Immature natural killer cell (primary cell): Measurements from ENCODE around the gene ERBB2. TPM values are rescaled to one million over a fixed set of nuclear protein-coding genes. Genes with fewer than 3 reads are reported as not detected.

Experiments used
- DNase-seq, 3 donors: peaks; one replicate each; pipeline ENCODE4 v3.0.0; 2022; ENCODE audit warnings: mixed read lengths in 1 of 3
- H3K27ac Mint-ChIP-seq, 6 donors: one replicate each; pipeline ENCODE4 v1.8.0; 2020; ENCODE audit warnings: mixed read lengths in 6 of 6, mild to moderate bottlenecking in 5 of 6, inconsistent platforms in 4 of 6, moderate library complexity in 3 of 6
- H3K27me3 Mint-ChIP-seq, 3 donors: one replicate each; pipeline ENCODE4 v1.8.0; 2020 to 2021; ENCODE audit warnings: low read depth in 3 of 3, mild to moderate bottlenecking in 3 of 3, mixed read lengths in 3 of 3, moderate library complexity in 3 of 3, inconsistent platforms in 1 of 3
- H3K36me3 Mint-ChIP-seq, 3 donors: one replicate each; pipeline ENCODE4 v1.8.0; 2020; ENCODE audit warnings: mixed read lengths in 3 of 3, inconsistent platforms in 2 of 3, mild to moderate bottlenecking in 2 of 3
- H3K4me1 Mint-ChIP-seq, 2 donors: one replicate each; pipeline ENCODE4 v1.8.0; 2020; ENCODE audit warnings: inconsistent platforms in 2 of 2, mild to moderate bottlenecking in 2 of 2, mixed read lengths in 2 of 2, moderate library complexity in 1 of 2
- H3K4me3 Mint-ChIP-seq, 5 donors: one replicate each; pipeline ENCODE4 v1.8.0; 2020; ENCODE audit warnings: mild to moderate bottlenecking in 5 of 5, mixed read lengths in 5 of 5, inconsistent platforms in 3 of 5, moderate library complexity in 3 of 5
- H3K9me3 Mint-ChIP-seq, 6 donors: one replicate each; pipeline ENCODE4 v1.8.0; 2020; ENCODE audit warnings: mild to moderate bottlenecking in 6 of 6, mixed read lengths in 6 of 6, inconsistent platforms in 4 of 6, moderate library complexity in 3 of 6
- polyA plus RNA-seq, 3 donors: library from polyadenylated mRNA; unstranded; fragments of 300-500 nt; fragmentation: Illumina TruSeq; gene quantifications; one replicate each; pipeline ENCODE4 v1.2.3, GENCODE V29; 2021

The ERBB2 gene
- polyA plus RNA-seq, 3 donors from 2014 or later: 14.5 to 49.2 (median 25.2) TPM

DNA sequence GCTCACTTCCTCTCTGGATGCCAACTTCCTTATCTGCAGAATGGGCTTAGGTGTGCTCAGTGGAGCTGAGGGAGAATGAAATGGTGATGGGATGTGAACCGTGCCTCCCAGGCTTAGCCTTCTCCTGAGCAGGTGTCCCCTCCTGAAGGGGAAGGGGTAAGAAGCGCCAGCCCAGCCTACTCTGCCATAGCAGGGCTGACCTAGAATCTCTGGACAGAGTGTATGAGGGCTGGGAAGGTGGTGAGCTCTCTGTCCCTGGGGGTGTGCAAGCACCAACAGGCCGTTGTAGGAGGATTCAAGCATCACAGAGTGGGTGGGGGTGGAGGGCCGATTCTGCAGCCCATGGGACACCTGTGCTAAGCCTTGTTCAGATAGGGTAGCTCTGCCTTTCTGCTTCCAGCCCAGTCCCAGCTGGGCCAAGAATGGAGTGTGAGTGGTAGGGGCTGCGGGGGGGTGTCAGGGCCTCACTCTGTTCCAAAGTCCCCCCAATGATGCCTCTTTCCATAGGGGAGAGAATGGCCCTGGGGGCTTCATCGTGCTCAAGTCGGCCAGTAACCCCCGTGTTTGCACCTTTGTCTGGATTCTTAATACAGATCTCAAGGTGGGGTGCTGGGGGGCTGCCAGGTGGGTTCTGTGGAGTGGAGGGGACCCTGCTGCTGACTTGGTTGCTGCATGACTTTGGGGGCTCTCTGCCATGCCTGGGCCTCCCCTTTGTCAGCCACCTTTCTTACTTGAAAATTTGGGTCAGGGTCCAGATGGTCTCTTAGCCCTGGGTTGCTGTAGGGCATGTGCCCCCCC is 37.9 kb upstream of the ERBB2 start:
- peaks cover 0 to 2% of the 10 kb centered on the region in 2 donors for H3K4me1 Mint-ChIP-seq
- H3K4me3 Mint-ChIP-seq: no peak overlapping the region
- no peak overlapping the region for H3K27ac Mint-ChIP-seq
- H3K27me3 Mint-ChIP-seq: peaks cover 1 to 7% (median 2%) of the 10 kb centered on the region in 3 donors
- no peaks in the 10 kb centered on the region for H3K9me3 Mint-ChIP-seq
- peaks cover 0 to 8% (median 3%) of the 10 kb centered on the region in 3 donors for H3K36me3 Mint-ChIP-seq
- no peak for DNase-seq

DNA sequence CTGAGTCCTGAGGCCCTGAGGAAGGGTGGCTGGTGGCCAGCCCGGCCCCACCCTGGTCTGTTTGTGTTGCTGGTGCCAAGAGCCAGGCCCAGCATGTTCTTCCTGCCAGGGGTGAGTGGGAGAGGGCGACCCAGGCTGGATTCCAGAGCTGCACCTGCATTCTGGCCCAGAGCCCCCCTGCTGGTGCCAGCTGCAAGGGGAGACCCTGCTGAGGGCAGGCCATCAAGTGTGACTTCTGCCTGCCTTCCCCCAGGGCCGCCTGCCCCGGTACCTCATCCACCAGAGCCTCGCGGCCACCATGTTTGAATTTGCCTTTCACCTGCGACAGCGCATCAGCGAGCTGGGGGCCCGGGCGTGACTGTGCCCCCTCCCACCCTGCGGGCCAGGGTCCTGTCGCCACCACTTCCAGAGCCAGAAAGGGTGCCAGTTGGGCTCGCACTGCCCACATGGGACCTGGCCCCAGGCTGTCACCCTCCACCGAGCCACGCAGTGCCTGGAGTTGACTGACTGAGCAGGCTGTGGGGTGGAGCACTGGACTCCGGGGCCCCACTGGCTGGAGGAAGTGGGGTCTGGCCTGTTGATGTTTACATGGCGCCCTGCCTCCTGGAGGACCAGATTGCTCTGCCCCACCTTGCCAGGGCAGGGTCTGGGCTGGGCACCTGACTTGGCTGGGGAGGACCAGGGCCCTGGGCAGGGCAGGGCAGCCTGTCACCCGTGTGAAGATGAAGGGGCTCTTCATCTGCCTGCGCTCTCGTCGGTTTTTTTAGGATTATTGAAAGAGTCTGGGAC is 37.1 kb upstream of the ERBB2 start:
- peaks cover 0 to 8% (median 3%) of the 10 kb centered on the region in 3 donors for H3K36me3 Mint-ChIP-seq
- H3K4me1 Mint-ChIP-seq: peaks cover 0 to 2% of the 10 kb centered on the region in 2 donors
- DNase-seq: no peak
- H3K27me3 Mint-ChIP-seq: peaks cover 1 to 7% (median 2%) of the 10 kb centered on the region in 3 donors
- no peak overlapping the region for H3K27ac Mint-ChIP-seq
- H3K9me3 Mint-ChIP-seq: no peaks in the 10 kb centered on the region
- H3K4me3 Mint-ChIP-seq: no peak overlapping the region

DNA sequence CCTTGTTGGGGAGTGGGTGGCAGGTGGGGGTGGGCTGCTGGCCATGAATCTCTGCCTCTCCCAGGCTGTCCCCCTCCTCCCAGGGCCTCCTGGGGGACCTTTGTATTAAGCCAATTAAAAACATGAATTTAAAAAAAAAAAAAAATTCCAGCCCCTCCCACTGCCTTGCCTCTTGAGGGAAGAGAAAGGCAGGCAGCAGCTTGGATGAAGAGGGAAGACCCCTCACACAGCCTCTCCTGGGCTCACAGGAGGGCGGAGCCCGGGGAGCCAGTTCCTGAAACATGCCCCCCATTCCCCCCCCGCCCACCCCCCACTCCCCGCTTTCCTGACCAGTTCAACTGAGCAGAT is 36.5 kb upstream of the ERBB2 start:
- DNase-seq: no peak
- Mint-ChIP-seq H3K36me3 (peaks cover 0 to 8% (median 3%) of the 10 kb centered on the region in 3 donors), H3K4me3 (no peak overlapping the region), H3K4me1 (peaks cover 1 to 2% of the 10 kb centered on the region in 2 donors), H3K27ac (no peak overlapping the region), H3K9me3 (no peaks in the 10 kb centered on the region), H3K27me3 (peaks cover 0 to 7% (median 1%) of the 10 kb centered on the region in 3 donors)

DNA sequence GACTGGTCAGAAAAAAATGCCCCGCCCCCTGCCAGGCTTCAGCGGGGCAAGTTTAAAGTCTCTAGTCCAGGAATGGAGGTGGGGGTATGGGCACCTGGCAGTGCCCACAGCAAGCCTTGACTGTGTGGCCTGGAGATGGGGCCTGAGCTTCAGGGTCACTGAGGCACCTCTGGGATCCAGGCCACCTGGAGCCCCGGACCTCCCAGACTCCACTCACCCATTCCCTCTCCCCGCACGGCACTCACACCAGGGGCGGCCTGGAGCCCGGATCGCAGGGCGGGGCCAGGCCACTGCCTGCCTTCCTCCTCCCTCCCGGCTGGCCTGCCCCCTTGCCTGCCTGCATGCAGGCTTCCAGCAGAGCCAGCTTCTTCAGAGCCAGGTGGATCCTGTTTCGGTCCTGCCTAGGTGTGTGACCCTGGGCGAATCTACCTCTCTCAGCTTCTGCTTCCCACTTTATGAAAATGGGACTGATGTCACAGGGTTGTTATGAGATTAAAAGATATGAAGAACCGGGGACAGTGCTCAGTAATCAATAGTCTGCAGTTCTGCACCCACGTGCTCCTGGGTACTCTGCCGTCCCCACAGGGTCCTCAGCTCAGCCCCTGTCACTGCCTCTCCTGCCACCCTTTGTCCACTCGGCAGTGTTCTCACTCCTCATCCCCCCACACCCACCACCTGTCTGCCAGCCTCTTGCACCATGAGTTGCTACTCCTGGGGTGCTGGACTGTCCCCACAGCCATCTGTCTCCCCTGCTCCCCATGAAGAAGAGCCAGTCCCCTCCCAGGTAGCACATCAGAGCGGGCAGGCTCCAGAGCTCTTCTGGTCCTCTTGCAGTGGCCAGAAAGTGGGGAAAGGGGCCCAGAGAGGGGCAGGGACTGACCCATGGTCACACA is 35.9 kb upstream of the ERBB2 start:
- Mint-ChIP-seq H3K36me3 (peaks cover 0 to 8% (median 3%) of the 10 kb centered on the region in 3 donors), H3K27ac (peak overlapping the region in 2 of 6 donors; percentile 7 to 51), H3K4me1 (peaks cover 7% of the 10 kb centered on the region in 2 donors), H3K4me3 (no peak overlapping the region), H3K27me3 (peaks cover 0 to 7% (median 4%) of the 10 kb centered on the region in 3 donors), H3K9me3 (no peaks in the 10 kb centered on the region)
- DNase-seq: no peak

DNA sequence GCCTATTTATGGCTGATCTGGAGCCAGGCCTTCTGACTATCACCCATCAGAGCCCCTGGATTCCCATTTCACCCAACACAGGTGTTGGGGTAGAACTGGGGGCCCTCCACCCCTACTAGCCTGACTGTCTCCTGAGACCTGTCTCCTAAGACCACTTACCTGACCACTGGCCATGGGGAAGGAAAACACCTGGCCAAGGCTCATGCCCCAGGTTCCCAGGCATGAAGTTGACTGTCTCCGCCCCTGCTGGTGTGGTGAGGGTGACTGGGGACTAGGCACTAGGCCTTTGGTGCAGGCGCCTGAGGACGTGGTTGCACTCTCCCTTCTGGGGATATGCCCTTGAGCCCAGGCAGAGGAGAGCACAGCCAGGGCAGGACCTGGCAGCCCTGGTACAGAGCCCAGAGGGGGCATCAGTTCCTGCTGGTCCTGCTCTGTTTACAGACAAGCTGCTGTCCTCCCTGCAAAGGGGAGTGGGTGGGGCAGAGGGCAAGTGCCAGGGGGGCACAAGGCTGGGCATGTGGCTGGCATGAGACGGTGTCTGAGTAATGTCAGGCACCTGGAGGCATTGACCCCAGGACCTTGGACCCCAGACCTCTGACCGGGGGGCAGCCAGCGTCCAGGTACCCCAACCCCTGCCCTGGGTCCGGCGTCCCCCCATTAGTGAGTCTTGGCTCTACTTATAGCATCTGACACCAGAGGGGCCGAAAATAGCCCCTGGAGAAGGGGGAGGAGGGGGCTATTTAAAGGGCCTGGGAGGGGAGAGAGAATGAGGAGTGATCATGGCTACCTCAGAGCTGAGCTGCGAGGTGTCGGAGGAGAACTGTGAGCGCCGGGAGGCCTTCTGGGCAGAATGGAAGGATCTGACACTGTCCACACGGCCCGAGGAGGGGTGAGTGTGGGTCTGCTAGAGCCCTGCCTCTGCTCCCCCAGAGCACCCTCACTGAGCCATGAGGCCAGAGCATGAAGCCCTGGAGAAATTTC is 35.0 kb upstream of the ERBB2 start, which contains the start of gene TCAP:
Gene TCAP (plus strand): TSS at position 769 of the 981 bp plus-strand sequence. CDS start 11 bp downstream, at position 780.
- Mint-ChIP-seq H3K4me3 (peak within 1 kb of the TSS in 2 of 5 donors; percentile 35 to 53), H3K9me3 (no peaks in the 10 kb centered on the region), H3K36me3 (peaks cover 0 to 8% (median 3%) of the 10 kb centered on the region in 3 donors), H3K27ac (peak within 1 kb of the TSS in 3 of 6 donors; percentile 7 to 36 (median 9)), H3K27me3 (peaks cover 0 to 8% (median 7%) of the 10 kb centered on the region in 3 donors), H3K4me1 (peaks cover 8% of the 10 kb centered on the region in 2 donors)
- DNase-seq: no peak

DNA sequence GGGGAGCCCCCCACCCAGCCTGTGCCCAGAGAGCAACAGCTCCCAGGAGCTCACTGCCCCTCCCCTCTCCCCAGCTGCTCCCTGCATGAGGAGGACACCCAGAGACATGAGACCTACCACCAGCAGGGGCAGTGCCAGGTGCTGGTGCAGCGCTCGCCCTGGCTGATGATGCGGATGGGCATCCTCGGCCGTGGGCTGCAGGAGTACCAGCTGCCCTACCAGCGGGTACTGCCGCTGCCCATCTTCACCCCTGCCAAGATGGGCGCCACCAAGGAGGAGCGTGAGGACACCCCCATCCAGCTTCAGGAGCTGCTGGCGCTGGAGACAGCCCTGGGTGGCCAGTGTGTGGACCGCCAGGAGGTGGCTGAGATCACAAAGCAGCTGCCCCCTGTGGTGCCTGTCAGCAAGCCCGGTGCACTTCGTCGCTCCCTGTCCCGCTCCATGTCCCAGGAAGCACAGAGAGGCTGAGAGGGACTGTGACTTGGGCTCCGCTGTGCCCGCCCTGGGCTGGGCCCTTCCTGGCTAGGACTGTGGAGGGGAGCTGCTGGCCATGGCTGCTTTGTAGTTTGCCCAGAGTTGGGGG is 34.1 kb upstream of the ERBB2 start:
- no peak overlapping the region for H3K27ac Mint-ChIP-seq
- peak overlapping the region in 1 of 5 donors; percentile 35 for H3K4me3 Mint-ChIP-seq
- DNase-seq: no peak
- peaks cover 0 to 8% (median 7%) of the 10 kb centered on the region in 3 donors for H3K27me3 Mint-ChIP-seq
- H3K4me1 Mint-ChIP-seq: peaks cover 8 to 11% of the 10 kb centered on the region in 2 donors
- H3K36me3 Mint-ChIP-seq: peaks cover 0 to 8% (median 3%) of the 10 kb centered on the region in 3 donors
- no peaks in the 10 kb centered on the region for H3K9me3 Mint-ChIP-seq

DNA sequence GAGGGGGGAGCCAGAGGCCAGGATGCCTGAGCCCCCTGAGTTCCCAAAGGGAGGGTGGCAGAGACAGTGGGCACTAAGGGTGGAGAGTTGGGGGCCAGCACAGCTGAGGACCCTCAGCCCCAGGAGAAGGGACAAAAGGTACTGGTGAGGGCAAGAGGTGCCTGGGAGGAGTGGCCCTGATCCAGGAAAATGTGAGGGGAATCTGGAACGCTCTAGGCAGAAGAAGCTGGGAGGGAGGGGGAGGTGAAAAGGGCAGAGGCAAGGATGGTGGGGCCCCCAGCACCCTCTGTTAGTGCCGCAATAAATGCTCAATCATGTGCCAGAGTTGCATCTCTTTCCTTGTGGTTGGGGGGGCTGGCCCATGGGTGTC is 33.6 kb upstream of the ERBB2 start:
- peak overlapping the region in 3 of 5 donors; percentile 11 to 53 (median 35) for H3K4me3 Mint-ChIP-seq
- no peaks in the 10 kb centered on the region for H3K9me3 Mint-ChIP-seq
- no peak overlapping the region for H3K27ac Mint-ChIP-seq
- H3K36me3 Mint-ChIP-seq: peaks cover 0 to 6% (median under 1%) of the 10 kb centered on the region in 3 donors
- H3K4me1 Mint-ChIP-seq: peaks cover 8 to 11% of the 10 kb centered on the region in 2 donors
- DNase-seq: no peak
- peaks cover 0 to 8% (median 7%) of the 10 kb centered on the region in 3 donors for H3K27me3 Mint-ChIP-seq

DNA sequence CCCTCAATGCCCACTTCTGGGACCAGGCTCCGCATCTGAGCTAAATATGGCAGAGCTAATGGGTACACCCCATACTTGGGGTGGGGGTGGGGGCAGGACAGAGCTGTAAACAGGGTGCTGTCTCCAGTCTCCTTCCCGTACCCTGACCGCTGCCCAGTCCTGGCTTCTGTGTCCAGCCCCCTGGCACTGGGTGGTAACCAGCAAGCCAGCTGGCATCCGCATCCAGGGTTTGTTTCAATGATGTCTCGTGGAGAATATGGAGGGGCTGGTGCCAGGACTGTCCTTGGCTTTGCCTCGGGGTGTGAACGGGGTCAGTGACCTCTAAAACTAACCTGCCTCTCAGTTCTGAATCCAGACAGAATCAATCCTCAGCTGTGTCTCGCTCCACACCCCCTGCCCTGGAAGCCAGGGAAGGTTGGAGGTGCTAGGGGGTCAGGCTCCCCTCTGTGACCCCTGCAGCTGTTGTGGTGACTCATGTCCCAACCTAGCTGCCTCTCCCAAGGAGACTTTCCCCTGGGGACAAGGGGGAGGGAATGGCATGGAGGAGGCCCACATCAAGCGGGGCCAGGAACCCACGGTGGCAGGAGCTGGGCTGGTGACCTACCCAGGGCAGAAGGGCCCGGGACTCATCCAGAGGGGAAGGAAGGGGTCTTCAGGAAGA is 33.1 kb upstream of the ERBB2 start:
- H3K4me1 Mint-ChIP-seq: peaks cover 8 to 11% of the 10 kb centered on the region in 2 donors
- peak overlapping the region; percentile 38 to 53 (median 48) for H3K4me3 Mint-ChIP-seq
- peaks cover 0 to under 1% (median 0%) of the 10 kb centered on the region in 3 donors for H3K36me3 Mint-ChIP-seq
- no peak overlapping the region for H3K27ac Mint-ChIP-seq
- no peak for DNase-seq
- no peaks in the 10 kb centered on the region for H3K9me3 Mint-ChIP-seq
- H3K27me3 Mint-ChIP-seq: peaks cover 0 to 8% (median 7%) of the 10 kb centered on the region in 3 donors

DNA sequence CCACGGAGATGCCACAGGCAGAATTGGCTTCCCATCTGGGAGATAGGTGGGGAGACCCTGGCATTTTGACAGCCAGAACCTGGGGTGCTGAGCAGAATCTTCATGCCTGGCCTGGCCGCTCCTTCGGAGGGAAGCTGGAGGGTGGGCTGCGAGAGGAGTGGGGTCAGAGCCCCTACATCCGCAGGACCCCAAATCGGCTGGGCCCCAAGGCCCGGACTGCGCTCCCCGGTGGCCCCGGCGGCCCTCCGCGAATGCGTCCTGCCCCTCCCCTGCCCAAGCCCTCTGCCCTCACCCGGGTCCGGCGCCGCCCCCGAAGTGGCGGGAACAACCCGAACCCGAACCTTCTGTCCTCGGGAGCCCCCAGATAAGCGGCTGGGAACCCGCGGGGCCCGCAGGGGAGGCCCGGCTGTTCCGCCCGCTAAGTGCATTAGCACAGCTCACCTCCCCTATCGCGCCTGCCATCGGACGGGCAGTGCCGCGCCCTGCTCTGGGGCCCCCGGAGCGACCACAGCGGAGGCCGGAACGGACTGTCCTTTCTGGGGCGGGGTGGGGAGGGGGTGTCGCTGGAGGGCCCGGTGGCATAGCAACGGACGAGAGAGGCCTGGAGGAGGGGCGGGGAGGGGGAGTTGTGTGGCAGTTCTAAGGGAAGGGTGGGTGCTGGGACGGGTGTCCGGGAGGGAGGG is 32.5 kb upstream of the ERBB2 start:
- H3K9me3 Mint-ChIP-seq: no peaks in the 10 kb centered on the region
- no peaks in the 10 kb centered on the region for H3K36me3 Mint-ChIP-seq
- H3K27me3 Mint-ChIP-seq: peaks cover 0 to 8% (median 7%) of the 10 kb centered on the region in 3 donors
- no peak overlapping the region for H3K27ac Mint-ChIP-seq
- peaks cover 8 to 15% of the 10 kb centered on the region in 2 donors for H3K4me1 Mint-ChIP-seq
- peak in 1 of 3 donors; percentile 25 for DNase-seq
- peak overlapping the region; percentile 65 to 82 (median 80) for H3K4me3 Mint-ChIP-seq

DNA sequence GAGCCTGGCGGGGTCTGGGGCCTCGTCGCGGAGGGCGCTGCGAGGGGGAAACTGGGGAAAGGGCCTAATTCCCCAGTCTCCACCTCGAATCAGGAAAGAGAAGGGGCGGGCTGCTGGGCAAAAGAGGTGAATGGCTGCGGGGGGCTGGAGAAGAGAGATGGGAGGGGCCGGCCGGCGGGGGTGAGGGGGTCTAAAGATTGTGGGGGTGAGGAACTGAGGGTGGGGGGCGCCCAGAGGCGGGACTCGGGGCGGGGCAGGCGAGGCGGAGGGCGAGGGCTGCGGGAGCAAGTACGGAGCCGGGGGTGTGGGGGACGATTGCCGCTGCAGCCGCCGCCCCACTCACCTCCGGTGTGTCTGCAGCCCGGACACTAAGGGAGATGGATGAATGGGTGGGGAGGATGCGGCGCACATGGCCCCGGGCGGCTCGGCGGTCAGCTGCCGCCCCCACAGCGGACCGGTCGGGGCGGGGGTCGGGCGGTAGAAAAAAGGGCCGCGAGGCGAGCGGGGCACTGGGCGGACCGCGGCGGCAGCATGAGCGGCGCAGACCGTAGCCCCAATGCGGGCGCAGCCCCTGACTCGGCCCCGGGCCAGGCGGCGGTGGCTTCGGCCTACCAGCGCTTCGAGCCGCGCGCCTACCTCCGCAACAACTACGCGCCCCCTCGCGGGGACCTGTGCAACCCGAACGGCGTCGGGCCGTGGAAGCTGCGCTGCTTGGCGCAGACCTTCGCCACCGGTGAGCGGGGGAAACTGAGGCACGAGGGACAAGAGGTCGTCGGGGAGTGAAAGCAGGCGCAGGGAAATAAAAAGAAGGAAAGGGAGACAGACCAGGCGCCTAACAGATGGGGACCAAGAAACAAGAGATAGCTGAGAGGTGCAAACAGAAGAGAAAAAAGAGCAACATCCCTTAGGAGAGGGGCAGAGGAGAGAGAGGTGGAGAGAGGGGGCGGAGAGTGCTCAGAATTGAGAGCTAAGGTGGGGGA is 31.6 kb upstream of the ERBB2 start, which contains the start of gene PNMT:
Gene PNMT (plus strand): TSS at position 509 of the 980 bp plus-strand sequence. CDS start 23 bp downstream, at position 532.
- H3K4me1 Mint-ChIP-seq: peaks cover 8 to 16% of the 10 kb centered on the region in 2 donors
- peaks cover 0 to 8% (median 7%) of the 10 kb centered on the region in 3 donors for H3K27me3 Mint-ChIP-seq
- peak within 1 kb of the TSS in 2 of 6 donors; percentile 21 to 75 for H3K27ac Mint-ChIP-seq
- DNase-seq: peak; percentile 61 to 68 (median 67)
- H3K4me3 Mint-ChIP-seq: peak within 1 kb of the TSS; percentile 70 to 82 (median 80)
- H3K9me3 Mint-ChIP-seq: no peaks in the 10 kb centered on the region
- H3K36me3 Mint-ChIP-seq: no peaks in the 10 kb centered on the region
